Body of pancreas (tissue), 4 donors: ENCODE data around the gene TMEM119.

Experiments used
- CTCF ChIP-seq, 7 experiments: fragments of 450-650 bp in 4 of 7; fragments of 200-600 bp in 3 of 7; sonication (generic) in 3 of 7; IDR thresholded peaks; one replicate each; pipeline ENCODE4 v1.5.1; 2016 to 2019; ENCODE audit warnings: antibody characterized with exemption in 7 of 7
- POLR2A ChIP-seq, 3 donors: fragments of 450-650 bp; IDR thresholded peaks; one replicate each; pipeline ENCODE4 v1.6.1; 2016; ENCODE audit warnings: antibody characterized with exemption in 3 of 3, mild to moderate bottlenecking in 2 of 3

- TF ChIP-seq CTCF (IDR thresholded peaks at IDR 0.05), result no peak
- no peak for TF ChIP-seq POLR2A (IDR thresholded peaks at IDR 0.05)
These were observed 20.4 kb downstream of the TMEM119 start for GRCh38 chr12:108577458-108577857.
